VCaP (cell line): ENCODE data around the gene MGAT1.

Experiments used
- H3K27ac ChIP-seq: fragments of 450-650 bp; 2 replicates; pipeline ENCODE4 v1.5.1; 2017
- CTCF ChIP-seq: fragments of 450-650 bp; conservative IDR thresholded peaks from 2 replicates; pipeline ENCODE4 v1.5.1; 2017; ENCODE audit warnings: mild to moderate bottlenecking, moderate library complexity

The MGAT1 gene

DNA sequence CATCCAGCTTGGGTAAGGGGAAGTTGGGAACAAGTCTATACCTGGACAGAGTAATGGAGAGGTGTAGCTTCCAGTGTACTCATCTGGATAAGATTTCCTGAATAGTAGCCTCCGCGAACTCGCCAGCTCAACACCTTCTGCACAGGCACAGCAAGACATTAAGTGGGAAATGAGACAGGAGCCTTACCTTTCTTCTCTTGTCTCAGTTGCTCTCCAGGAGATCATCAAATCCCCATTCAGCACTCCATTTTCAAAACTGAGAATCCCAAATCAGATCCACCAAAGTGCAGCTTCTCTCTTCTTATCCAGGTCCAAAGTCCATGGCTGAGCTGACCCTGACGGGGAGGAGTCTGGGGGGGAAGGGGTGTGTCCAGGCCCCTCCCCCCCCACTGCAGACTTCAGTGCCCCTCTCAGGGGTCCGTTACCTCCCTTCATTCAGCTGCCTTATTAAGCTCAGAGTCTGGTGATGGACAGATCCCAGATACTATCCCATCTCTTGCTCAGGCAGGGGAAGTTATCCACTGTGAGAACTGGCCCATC is 5.9 kb upstream of the MGAT1 start:
- TF ChIP-seq CTCF = no peak
- peak overlapping the region; percentile 99 for H3K27ac ChIP-seq

- no peak for TF ChIP-seq CTCF
- peak overlapping the region; percentile 99 for H3K27ac ChIP-seq
These were observed 5.2 kb upstream of the MGAT1 start for GRCh38 chr5:180807654-180808414.

GRCh38 chr5:180807046-180807445 is 4.4 kb upstream of the MGAT1 start:
- no peak for TF ChIP-seq CTCF
- peak overlapping the region; percentile 99 for H3K27ac ChIP-seq

DNA sequence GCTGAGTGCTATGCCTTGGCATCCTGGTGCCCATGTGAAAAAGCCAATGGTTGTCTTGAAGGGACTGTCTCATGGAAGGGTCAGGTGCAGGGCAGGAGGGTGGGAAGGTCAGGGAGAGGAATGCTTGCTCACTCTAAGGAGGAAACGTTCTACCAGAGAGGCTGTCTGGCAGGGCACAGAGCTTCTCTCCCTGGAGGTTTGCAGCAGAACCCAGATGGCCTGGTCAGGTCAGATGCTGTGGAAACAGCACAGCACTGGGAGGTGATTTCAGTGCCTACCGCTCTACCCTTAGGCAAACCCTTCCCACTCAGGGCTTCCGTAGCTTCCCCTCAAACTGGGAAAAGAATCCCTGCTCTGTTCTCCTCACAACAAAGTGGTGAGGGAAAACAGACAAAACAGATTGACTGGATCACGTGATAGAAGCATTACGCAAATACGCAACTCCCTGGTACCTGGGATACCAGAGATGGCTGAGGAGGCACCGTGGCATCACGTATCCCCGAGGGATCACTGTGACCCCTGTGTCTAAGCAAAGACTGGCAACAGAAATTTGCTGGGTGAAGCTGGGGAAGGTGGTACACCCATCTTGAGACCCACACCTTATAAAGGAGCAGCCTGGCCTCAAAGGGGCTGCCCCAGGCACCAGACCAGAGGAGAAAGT is 3.9 kb upstream of the MGAT1 start:
- TF ChIP-seq CTCF = no peak
- peak overlapping the region; percentile 99 for H3K27ac ChIP-seq

DNA sequence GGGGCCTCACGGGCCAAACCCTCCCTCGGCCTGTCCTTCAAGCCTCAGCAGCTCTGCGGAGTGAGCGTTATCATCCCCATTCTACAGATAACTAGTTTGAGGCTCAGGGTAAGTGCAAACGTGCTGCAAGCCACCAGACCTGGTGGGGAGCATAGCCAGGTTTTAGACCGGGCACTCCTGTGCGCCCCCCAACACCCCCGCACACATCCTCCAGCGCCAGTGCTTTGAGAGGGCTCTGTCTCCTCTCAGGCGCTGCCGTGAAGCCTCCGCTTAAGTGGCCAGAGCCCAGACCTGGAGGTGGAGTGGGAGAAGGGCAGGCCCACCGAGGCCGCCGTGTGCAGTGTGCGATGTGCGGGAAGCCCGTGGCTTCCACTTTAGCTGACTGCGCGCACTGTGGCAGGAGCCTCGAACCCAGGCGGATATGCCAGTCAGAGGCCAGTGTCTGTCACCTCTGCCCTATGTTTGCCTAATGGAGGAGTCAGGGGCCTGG is 1.6 kb upstream of the MGAT1 start:
- peak overlapping the region; percentile 99; the same call in 1 of the 2 replicates for H3K27ac ChIP-seq
- no peak for TF ChIP-seq CTCF

- peak overlapping the region; percentile 86 for H3K27ac ChIP-seq
- no peak for TF ChIP-seq CTCF
These were observed 849 bp upstream of the MGAT1 start for GRCh38 chr5:180803181-180804128.
